Measurements from ENCODE around the gene ITGAD. TPM values are rescaled to one million over a fixed set of nuclear protein-coding genes. Genes with fewer than 3 reads are reported as not detected.
"Not testable (repeated sequence)": the region's sequence is repeated elsewhere in the genome, so short reads cannot be mapped to it uniquely, and the experiment has no call there.

The ITGAD gene
- total RNA-seq, 4 donors from 2014 or later, result 0.27 TPM; not detected in 3

DNA sequence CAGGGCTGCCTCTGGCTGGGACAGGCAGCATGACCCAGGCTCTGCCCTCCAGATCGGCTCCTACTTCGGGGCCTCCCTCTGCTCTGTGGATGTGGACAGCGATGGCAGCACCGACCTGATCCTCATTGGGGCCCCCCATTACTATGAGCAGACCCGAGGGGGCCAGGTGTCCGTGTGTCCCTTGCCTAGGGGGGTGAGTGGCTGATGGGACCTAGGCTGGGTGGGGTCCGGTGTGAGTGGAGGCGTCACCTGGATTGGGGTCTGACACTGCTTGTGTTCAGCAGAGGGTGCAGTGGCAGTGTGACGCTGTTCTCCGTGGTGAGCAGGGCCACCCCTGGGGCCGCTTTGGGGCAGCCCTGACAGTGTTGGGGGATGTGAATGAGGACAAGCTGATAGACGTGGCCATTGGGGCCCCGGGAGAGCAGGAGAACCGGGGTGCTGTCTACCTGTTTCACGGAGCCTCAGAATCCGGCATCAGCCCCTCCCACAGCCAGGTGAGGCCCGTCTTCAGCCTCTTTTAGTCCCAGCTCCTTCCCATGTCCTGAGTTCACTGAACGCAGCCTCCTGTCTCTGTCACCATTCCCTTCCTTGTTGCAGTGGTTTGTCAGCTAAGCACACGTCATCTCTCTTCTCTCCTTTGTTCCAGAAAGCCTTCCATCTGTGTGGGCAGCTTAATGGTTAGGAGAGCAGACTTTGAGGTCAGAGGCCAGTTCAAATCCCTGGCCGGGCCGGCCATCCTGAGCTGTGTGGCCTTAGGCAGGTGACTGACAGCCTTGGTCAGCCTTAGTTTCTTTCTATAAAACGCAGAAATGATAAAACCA is 18.1 kb downstream of the ITGAD start:
- ATAC-seq, result no peak

DNA sequence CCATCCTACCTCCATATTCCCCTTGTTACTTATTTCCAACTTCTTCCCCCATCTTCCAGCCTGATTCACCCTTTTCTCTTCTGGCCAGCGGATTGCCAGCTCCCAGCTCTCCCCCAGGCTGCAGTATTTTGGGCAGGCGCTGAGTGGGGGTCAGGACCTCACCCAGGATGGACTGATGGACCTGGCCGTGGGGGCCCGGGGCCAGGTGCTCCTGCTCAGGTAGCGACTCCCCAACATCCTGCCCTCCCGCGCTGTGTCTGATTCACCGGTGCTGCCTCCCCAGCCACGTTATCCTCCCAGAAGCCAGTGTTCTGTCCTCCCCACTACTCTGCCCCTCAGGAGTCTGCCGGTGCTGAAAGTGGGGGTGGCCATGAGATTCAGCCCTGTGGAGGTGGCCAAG is 19.6 kb downstream of the ITGAD start:
- WGBS, 2 donors (ENCODE audit: low coverage in 1 of 2), result 64% methylated on average over 4 of the region's 10 CpGs; no CpG with 5 or more reads in 1 of the 2 donors
- ATAC-seq, result no peak

More for the DNA sequence above, 18.1 kb downstream of the ITGAD start:
- H3K4me1 ChIP-seq, result no peaks in the 10 kb centered on the region
- peaks cover 26% of the 10 kb centered on the region for H3K27me3 ChIP-seq
- no peaks in the 10 kb centered on the region for H3K36me3 ChIP-seq
- no peak overlapping the region for H3K27ac ChIP-seq
- no peaks in the 10 kb centered on the region for H3K9me3 ChIP-seq
- H3K4me3 ChIP-seq, result no peak overlapping the region
- TF ChIP-seq POLR2AphosphoS5 (IDR thresholded peaks at IDR 0.05), result no peak
- WGBS, 2 donors (ENCODE audit: low coverage in 1 of 2), result 58% methylated on average over 6 of the region's 22 CpGs; no CpG with 5 or more reads in 1 of the 2 donors

DNA sequence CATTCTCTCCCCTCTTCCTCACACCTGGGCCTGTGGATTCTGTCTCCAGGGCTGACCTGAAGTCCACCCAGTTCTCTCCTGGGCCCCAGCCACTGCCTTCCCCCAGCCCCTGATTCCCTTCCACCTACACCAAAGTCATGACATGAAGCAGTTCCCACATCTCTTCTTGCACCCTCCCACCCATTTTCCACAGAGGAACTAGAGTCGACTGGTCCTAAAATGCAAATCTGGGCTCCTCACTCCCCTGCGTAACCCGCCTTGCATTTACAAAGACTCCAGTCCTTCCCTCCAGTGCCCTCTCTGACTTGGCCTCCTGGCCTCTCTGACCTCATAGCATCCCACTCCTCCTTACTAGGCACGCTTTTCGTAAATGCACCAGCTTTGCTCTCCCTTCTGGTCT is 20.2 kb downstream of the ITGAD start:
- H3K4me1 ChIP-seq, result no peaks in the 10 kb centered on the region
- H3K27ac ChIP-seq, result no peak overlapping the region
- H3K9me3 ChIP-seq, result peaks cover 0 to 5% (median 0%) of the 10 kb centered on the region in 3 donors
- no peak overlapping the region for H3K4me3 ChIP-seq
- H3K36me3 ChIP-seq, result no peaks in the 10 kb centered on the region
- WGBS, 2 donors (ENCODE audit: low coverage in 1 of 2), result 86 to 93% methylated on average over 3 to 5 of the region's 5 CpGs
- no peak for ATAC-seq
- TF ChIP-seq EP300 (IDR thresholded peaks at IDR 0.05), result no peak
- H3K27me3 ChIP-seq, result peaks cover 43% of the 10 kb centered on the region

More for the DNA sequence above, 19.6 kb downstream of the ITGAD start:
- Histone ChIP-seq H3K27ac (no peak overlapping the region), H3K4me1 (no peaks in the 10 kb centered on the region), H3K36me3 (no peaks in the 10 kb centered on the region), H3K9me3 (peaks cover 0 to 5% (median 0%) of the 10 kb centered on the region in 3 donors), H3K4me3 (no peak overlapping the region), H3K27me3 (peaks cover 36% of the 10 kb centered on the region)
- TF ChIP-seq EP300 (IDR thresholded peaks at IDR 0.05) (no peak), POLR2A (IDR thresholded peaks at IDR 0.05) (no peak), POLR2AphosphoS5 (IDR thresholded peaks at IDR 0.05) (no peak)
- TF ChIP-seq, protein P1, sequence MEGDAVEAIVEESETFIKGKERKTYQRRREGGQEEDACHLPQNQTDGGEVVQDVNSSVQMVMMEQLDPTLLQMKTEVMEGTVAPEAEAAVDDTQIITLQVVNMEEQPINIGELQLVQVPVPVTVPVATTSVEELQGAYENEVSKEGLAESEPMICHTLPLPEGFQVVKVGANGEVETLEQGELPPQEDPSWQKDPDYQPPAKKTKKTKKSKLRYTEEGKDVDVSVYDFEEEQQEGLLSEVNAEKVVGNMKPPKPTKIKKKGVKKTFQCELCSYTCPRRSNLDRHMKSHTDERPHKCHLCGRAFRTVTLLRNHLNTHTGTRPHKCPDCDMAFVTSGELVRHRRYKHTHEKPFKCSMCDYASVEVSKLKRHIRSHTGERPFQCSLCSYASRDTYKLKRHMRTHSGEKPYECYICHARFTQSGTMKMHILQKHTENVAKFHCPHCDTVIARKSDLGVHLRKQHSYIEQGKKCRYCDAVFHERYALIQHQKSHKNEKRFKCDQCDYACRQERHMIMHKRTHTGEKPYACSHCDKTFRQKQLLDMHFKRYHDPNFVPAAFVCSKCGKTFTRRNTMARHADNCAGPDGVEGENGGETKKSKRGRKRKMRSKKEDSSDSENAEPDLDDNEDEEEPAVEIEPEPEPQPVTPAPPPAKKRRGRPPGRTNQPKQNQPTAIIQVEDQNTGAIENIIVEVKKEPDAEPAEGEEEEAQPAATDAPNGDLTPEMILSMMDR (IDR thresholded peaks at IDR 0.05), result no peak

DNA sequence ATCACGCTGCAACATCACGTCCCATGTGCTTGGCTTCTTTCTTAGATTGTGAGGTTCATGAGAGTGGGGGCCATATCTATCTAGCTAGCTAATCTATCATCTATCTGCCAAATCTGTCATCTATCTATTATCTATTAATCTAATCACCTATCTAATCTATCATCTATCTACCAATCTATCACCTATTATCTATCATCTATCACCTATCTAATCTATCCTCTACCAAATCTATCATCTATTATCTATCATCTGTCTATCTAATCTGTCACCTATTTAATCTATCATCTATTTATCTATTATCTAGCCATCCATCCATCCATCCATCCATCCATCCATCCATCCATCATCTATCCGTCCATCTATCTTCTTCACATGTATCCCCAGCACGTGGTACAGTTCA is 20.8 kb downstream of the ITGAD start:
- Histone ChIP-seq H3K9me3 (peaks cover 0 to 5% (median 0%) of the 10 kb centered on the region in 3 donors), H3K4me1 (no peaks in the 10 kb centered on the region), H3K27me3 (peaks cover 43% of the 10 kb centered on the region), H3K4me3 (no peak overlapping the region), H3K36me3 (no peaks in the 10 kb centered on the region), H3K27ac (no peak overlapping the region)
- TF ChIP-seq POLR2AphosphoS5 (IDR thresholded peaks at IDR 0.05), result no peak
- TF ChIP-seq POLR2A (IDR thresholded peaks at IDR 0.05), result no peak
- no peak for TF ChIP-seq EP300 (IDR thresholded peaks at IDR 0.05)
- TF ChIP-seq, protein P1 (IDR thresholded peaks at IDR 0.05), result no peak
- no peak for ATAC-seq
- 67 to 81% methylated on average over 4 of the region's 4 CpGs for WGBS, 2 donors (ENCODE audit: low coverage in 1 of 2)

DNA sequence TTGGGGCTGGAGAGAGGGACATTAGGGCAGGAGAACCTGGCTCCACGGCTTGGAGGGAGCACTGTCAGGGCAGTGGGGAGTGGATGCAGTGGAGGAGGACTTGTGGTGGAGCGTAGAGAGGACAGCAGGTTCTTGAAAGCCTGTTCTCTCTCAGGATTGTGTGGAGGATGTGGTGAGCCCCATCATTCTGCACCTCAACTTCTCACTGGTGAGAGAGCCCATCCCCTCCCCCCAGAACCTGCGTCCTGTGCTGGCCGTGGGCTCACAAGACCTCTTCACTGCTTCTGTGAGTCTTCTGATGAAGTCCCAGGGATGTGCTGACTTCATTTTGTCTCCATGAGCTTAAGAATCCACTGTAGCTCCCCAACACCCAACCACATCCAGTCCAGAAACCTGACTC is 21.6 kb downstream of the ITGAD start:
- Histone ChIP-seq H3K9me3 (peaks cover 0 to 5% (median 0%) of the 10 kb centered on the region in 3 donors), H3K4me1 (no peaks in the 10 kb centered on the region), H3K4me3 (no peak overlapping the region), H3K27ac (no peak overlapping the region), H3K36me3 (no peaks in the 10 kb centered on the region), H3K27me3 (peaks cover 38% of the 10 kb centered on the region)
- 67 to 80% methylated on average over 1 of the region's 4 CpGs for WGBS, 2 donors (ENCODE audit: low coverage in 1 of 2)
- no peak for ATAC-seq
- no peak for TF ChIP-seq POLR2A (IDR thresholded peaks at IDR 0.05)
- TF ChIP-seq, protein P1 (IDR thresholded peaks at IDR 0.05), result no peak
- TF ChIP-seq EP300 (IDR thresholded peaks at IDR 0.05), result no peak
- no peak for TF ChIP-seq POLR2AphosphoS5 (IDR thresholded peaks at IDR 0.05)

DNA sequence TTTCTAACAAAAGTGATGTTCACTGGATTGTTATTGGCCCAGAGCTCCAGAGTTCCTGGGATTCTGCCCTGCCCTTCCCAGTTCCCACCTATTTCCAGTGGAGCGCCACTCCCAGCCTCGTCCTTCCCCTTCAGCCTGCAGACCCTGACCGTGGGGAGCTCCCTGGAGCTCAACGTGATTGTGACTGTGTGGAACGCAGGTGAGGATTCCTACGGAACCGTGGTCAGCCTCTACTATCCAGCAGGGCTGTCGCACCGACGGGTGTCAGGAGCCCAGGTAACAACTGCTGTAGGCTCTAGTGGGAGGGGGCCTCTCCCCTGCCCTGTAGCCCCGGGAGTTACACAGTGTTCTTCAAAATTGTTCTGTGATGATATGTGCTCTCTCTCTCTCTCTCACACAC is 23.2 kb downstream of the ITGAD start:
- ATAC-seq, result no peak
- H3K36me3 ChIP-seq, result no peaks in the 10 kb centered on the region
- peaks cover 37% of the 10 kb centered on the region for H3K27me3 ChIP-seq
- 81 to 100% methylated on average over 1 to 7 of the region's 11 CpGs for WGBS, 2 donors (ENCODE audit: low coverage in 1 of 2)
- H3K27ac ChIP-seq, result no peak overlapping the region
- TF ChIP-seq POLR2A (IDR thresholded peaks at IDR 0.05), result no peak
- TF ChIP-seq, protein P1 (IDR thresholded peaks at IDR 0.05), result no peak
- no peak for TF ChIP-seq POLR2AphosphoS5 (IDR thresholded peaks at IDR 0.05)
- no peak for TF ChIP-seq EP300 (IDR thresholded peaks at IDR 0.05)
- peaks cover 0 to 5% (median 0%) of the 10 kb centered on the region in 3 donors for H3K9me3 ChIP-seq
- no peaks in the 10 kb centered on the region for H3K4me1 ChIP-seq
- no peak overlapping the region for H3K4me3 ChIP-seq

DNA sequence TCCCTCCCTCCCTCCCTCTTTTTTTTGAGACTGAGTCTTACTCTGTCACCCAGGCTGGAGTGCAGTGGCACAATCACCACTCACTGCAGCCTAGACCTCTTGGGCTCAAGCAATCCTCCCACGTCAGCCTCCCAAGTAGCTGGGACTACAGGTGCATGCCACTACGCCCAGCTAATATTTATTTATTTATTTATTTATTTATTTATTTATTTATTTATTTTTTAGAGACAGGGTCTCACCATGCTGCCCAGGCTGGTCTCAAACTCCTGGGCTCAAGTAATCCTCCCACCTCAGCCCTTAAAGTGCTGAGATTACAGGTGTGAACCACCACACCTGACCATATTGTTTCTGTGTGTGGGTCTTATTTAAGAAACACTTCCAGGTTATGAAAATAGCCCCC is 23.9 kb downstream of the ITGAD start:
- H3K4me1 ChIP-seq, H3K4me3 ChIP-seq, H3K9me3 ChIP-seq, ATAC-seq, H3K27ac ChIP-seq, H3K36me3 ChIP-seq: not testable (repeated sequence)
- peaks cover 43% of the 10 kb centered on the region for H3K27me3 ChIP-seq
- WGBS, 2 donors (ENCODE audit: low coverage in 1 of 2), result 69 to 76% methylated on average over 2 of the region's 2 CpGs

Data from gastroesophageal sphincter (tissue), 4 donors.